HepG2 (cell line): Measurements from ENCODE around the gene EOMES. TPM values are rescaled to one million over a fixed set of nuclear protein-coding genes. Genes with fewer than 3 reads are reported as not detected.

Experiments used
- ATAC-seq: fragments of 200-7000 bp; cut with Tn5 transposase; 3 replicates; pipeline ENCODE4 v1.9.1; 2020; ENCODE audit warnings: mild to moderate bottlenecking, moderate library complexity
- BruUV-seq: library from RNA; stranded (reverse); fragments of 400-500 nt; replicated peaks from 2 replicates; lab custom pipeline; 2021; lab: Mats Ljungman, UMichigan
- CTCF ChIA-PET: fragments of 300-600 bp; formaldehyde crosslinking; extraction: SDS; loops from one replicate; lab custom pipeline; 2021; ENCODE audit warnings: low total read pairs, inconsistent platforms, low intra/inter-chr PET ratio; lab: Yijun Ruan, JAX
- POLR2A ChIA-PET: fragments of 350-600 bp; sonication (Branson Sonifier 250); formaldehyde crosslinking; loops from one replicate; lab custom pipeline; 2020; ENCODE audit warnings: antibody characterized with exemption, inconsistent platforms; lab: Yijun Ruan, JAX
- DNase-seq: peaks from one replicate; pipeline ENCODE4 v3.0.0-alpha.2; 2015; ENCODE audit warnings: low spot score
- FAIRE-seq: peaks from 3 replicates; lab custom pipeline; 2011; peaks lifted over from hg19 to GRCh38; lab: Jason Lieb, UNC
- H2AFZ ChIP-seq: one replicate; pipeline ENCODE4 v1.6.1; 2011; ENCODE audit warnings: low read length, inconsistent platforms
- H3K27ac ChIP-seq: fragments of 300-600 bp; 3 replicates; pipeline ENCODE4 v1.8.0; 2011; ENCODE audit warnings: mixed run types, mild to moderate bottlenecking, mixed read lengths, low read length, inconsistent platforms; ENCODE audit not compliant: insufficient read depth; ENCODE audit errors: extremely low read length
- H3K27me3 ChIP-seq, 2 experiments: fragments of 200-600 bp in 1 of 2; 2 replicates in 1 of 2; 3 replicates in 1 of 2; pipeline versions ENCODE4 v1.6.0 to v1.8.0; 2011; ENCODE audit warnings: low read length in 2 of 2, mild to moderate bottlenecking in 2 of 2, moderate library complexity in 2 of 2, inconsistent platforms in 1 of 2; ENCODE audit not compliant: insufficient read depth in 2 of 2, control insufficient read depth in 1 of 2
- H3K36me3 ChIP-seq, 2 experiments: fragments of 200-600 bp in 1 of 2; replicated peaks in 1 of 2; 2 replicates in 1 of 2; 3 replicates in 1 of 2; pipeline versions ENCODE4 v1.5.1 to v1.8.0; 2011; ENCODE audit warnings: low read length in 2 of 2, inconsistent platforms in 1 of 2; ENCODE audit not compliant: insufficient read depth in 2 of 2, control insufficient read depth in 1 of 2
- H3K4me1 ChIP-seq: 2 replicates; pipeline ENCODE4 v1.5.1; 2012; ENCODE audit warnings: low read length, inconsistent platforms; ENCODE audit not compliant: insufficient read depth
- H3K4me2 ChIP-seq: 2 replicates; pipeline ENCODE4 v1.6.0; 2011; ENCODE audit warnings: low read depth, low read length, inconsistent platforms
- H3K4me3 ChIP-seq, 3 experiments: fragments of 200-600 bp in 1 of 3; sonication (generic), shearing (Covaris generic) in 1 of 3; replicated peaks in 1 of 3; 2 replicates each; pipeline ENCODE4 v1.5.1; 2011 to 2016; ENCODE audit warnings: low read length in 3 of 3, inconsistent platforms in 2 of 3, low read depth in 2 of 3, mild to moderate bottlenecking in 2 of 3, control low read depth in 1 of 3, mixed read lengths in 1 of 3; ENCODE audit not compliant: insufficient read depth in 1 of 3
- H3K79me2 ChIP-seq: one replicate; pipeline ENCODE4 v1.6.1; 2011; ENCODE audit warnings: low read length, inconsistent platforms; ENCODE audit not compliant: insufficient read depth
- H3K9ac ChIP-seq: 2 replicates; pipeline ENCODE4 v1.6.0; 2011; ENCODE audit warnings: mild to moderate bottlenecking, low read depth, low read length, inconsistent platforms; ENCODE audit not compliant: insufficient read depth
- H3K9me3 ChIP-seq: 2 replicates; pipeline ENCODE4 v1.5.1; 2012; ENCODE audit warnings: mild to moderate bottlenecking, low read length
- H4K20me1 ChIP-seq: 2 replicates; pipeline ENCODE4 v1.6.0; 2011; ENCODE audit warnings: inconsistent platforms, mild to moderate bottlenecking, low read length, moderate library complexity; ENCODE audit not compliant: insufficient read depth
- CCAR2 ChIP-seq: fragments of 200-400 bp; formaldehyde crosslinking; optimal IDR thresholded peaks from 2 replicates; pipeline ENCODE3; 2018; ENCODE audit warnings: low read depth, mild to moderate bottlenecking, low read length, moderate library complexity
- EZH2 ChIP-seq: conservative IDR thresholded peaks from 2 replicates; pipeline ENCODE4 v1.6.1; 2012; ENCODE audit warnings: mild to moderate bottlenecking, low read depth, low read length, moderate library complexity
- HNRNPLL ChIP-seq: fragments of 200-400 bp; formaldehyde crosslinking; IDR thresholded peaks from 2 replicates; pipeline ENCODE4 v1.6.1; 2017; ENCODE audit warnings: mild to moderate bottlenecking, low read depth, low read length; ENCODE audit not compliant: poor library complexity, severe bottlenecking
- IRF9 ChIP-seq: sonication (generic); formaldehyde crosslinking; IDR thresholded peaks from 2 replicates; pipeline ENCODE4 v1.8.0; 2022; ENCODE audit warnings: missing genetic modification reagents, mild to moderate bottlenecking, borderline replicate concordance
- JUNB ChIP-seq: sonication (generic); formaldehyde crosslinking; IDR thresholded peaks from 2 replicates; pipeline ENCODE4 v1.8.0; 2022; ENCODE audit warnings: missing genetic modification reagents, mild to moderate bottlenecking, borderline replicate concordance
- MLLT10 ChIP-seq: sonication (generic); formaldehyde crosslinking; IDR thresholded peaks from 2 replicates; pipeline ENCODE4 v1.4.0; 2020; ENCODE audit warnings: missing genetic modification reagents
- NCOA5 ChIP-seq: sonication (generic); formaldehyde crosslinking; IDR thresholded peaks from 2 replicates; pipeline ENCODE4 v1.4.0; 2020; ENCODE audit warnings: missing genetic modification reagents
- WIZ ChIP-seq: sonication (generic); formaldehyde crosslinking; IDR thresholded peaks from 2 replicates; pipeline ENCODE4 v1.5.1; 2020; ENCODE audit warnings: mild to moderate bottlenecking, missing genetic modification reagents
- ZKSCAN1 ChIP-seq: fragments of 150-350 bp; IDR thresholded peaks from 2 replicates; pipeline ENCODE4 v1.6.1; 2014; ENCODE audit warnings: low read length
- ZNF382 ChIP-seq: sonication (generic); formaldehyde crosslinking; IDR thresholded peaks from 2 replicates; pipeline ENCODE4 v1.5.0; 2020; ENCODE audit warnings: missing genetic modification reagents, mild to moderate bottlenecking, borderline replicate concordance
- ZNF775 ChIP-seq: sonication (generic); formaldehyde crosslinking; IDR thresholded peaks from 2 replicates; pipeline ENCODE4 v1.4.0; 2020; ENCODE audit warnings: missing genetic modification reagents, mild to moderate bottlenecking, moderate library complexity, borderline replicate concordance
- WGBS: methylation state at CpG from one replicate; pipeline ENCODE4 v1.1.6; 2017; ENCODE audit warnings: low lambda C conversion rate; 5-methylcytosine and 5-hydroxymethylcytosine counted together
- in situ Hi-C: cut with HindIII; loops from 2 replicates; pipeline ENCODE4 v1.10.0; 2017; ENCODE audit warnings: low pct_unique_long_range_greater_than_20kb; ENCODE audit not compliant: extremely low pct_ligation_motif_present
- intact Hi-C: fragments of 100-400 bp; cut with micrococcal nuclease; formaldehyde crosslinking; loops from one replicate; pipeline ENCODE4 v1.10.0; 2022; ENCODE audit not compliant: unreplicated experiment
- polyA plus RNA-seq, 8 experiments: library from polyadenylated mRNA; depleted of rRNA in 3 of 8; stranded (reverse) in 7 of 8; unstranded in 1 of 8; fragments of >200 nt; fragmentation: Illumina TruSeq in 4 of 8; extraction: Trizol in 4 of 8; gene quantifications; 2 replicates each; pipeline versions ENCODE4 v1.2.1 to v1.2.3, GENCODE V29; 2011 to 2016; ENCODE audit warnings: low read depth in 4 of 8, missing spikeins in 1 of 8, mixed read lengths in 1 of 8; ENCODE audit not compliant: insufficient read depth in 1 of 8
- total RNA-seq, 5 experiments: library from RNA; depleted of rRNA; stranded (reverse); fragments of >200 nt; fragmentation: Illumina TruSeq; extraction: Trizol; gene quantifications; 2 replicates each; pipeline ENCODE4 v1.2.3, GENCODE V29; 2016; ENCODE audit warnings: low read depth in 1 of 5

The EOMES gene
- total and polyA plus RNA-seq, 2 of the 13 experiments (the other 11 are each of a cell fraction or from before 2014, with no cell fraction given) = 0.11 to 0.12 TPM

- Histone ChIP-seq H3K79me2 (no peaks in the 10 kb centered on the region), H2AFZ (no peak overlapping the region), H3K27me3 (peaks cover 15 to 50% of the 10 kb centered on the region in 2 experiments), H3K4me1 (peaks cover 36% of the 10 kb centered on the region), H4K20me1 (no peaks in the 10 kb centered on the region), H3K4me3 (no peak overlapping the region), H3K9me3 (no peaks in the 10 kb centered on the region), H3K9ac (no peak overlapping the region), H3K4me2 (no peak overlapping the region), H3K36me3 (no peaks in the 10 kb centered on the region), H3K27ac (no peak overlapping the region)
- TF ChIP-seq IRF9 (no peak), MLLT10 (CRISPR knock-in tag) (no peak), JUNB (CRISPR knock-in tag) (no peak), NCOA5 (CRISPR knock-in tag) (no peak), ZNF775 (CRISPR knock-in tag) (no peak), ZKSCAN1 (no peak), CCAR2 (no peak), ZNF382 (CRISPR knock-in tag) (no peak), WIZ (CRISPR knock-in tag) (no peak), EZH2 (0 out of 2 replicates have a peak, but pooled peaks have one; percentile 3), HNRNPLL (peak; percentile 53)
- CTCF ChIA-PET = no interaction called here
- intact Hi-C loops = no loop called here
- no peak for FAIRE-seq
- BruUV-seq = no TSS peak
- 16% methylated on average over 31 of the region's 31 CpGs for WGBS
- DNase-seq = no peak
- POLR2A ChIA-PET = no interaction called here
- no peak for ATAC-seq
- in situ Hi-C loops = no loop called here
Observed at GRCh38 chr3:27730774-27731659, 8.9 kb upstream of the EOMES start.
